A673 (cell line): ENCODE results near the gene ARHGEF7.

Experiments
- EZH2 ChIP-seq: fragments of 200-600 bp; sonication (generic); IDR thresholded peaks from 2 replicates; pipeline ENCODE4 v1.6.1; 2017; ENCODE audit warnings: borderline replicate concordance, low read depth, mild to moderate bottlenecking, mixed read lengths, antibody characterized with exemption, low read length; ENCODE audit not compliant: poor library complexity, severe bottlenecking
- TF ChIP-seq, protein P1 (sequence below): fragments of 300-800, 200-600 bp; sonication (generic); conservative IDR thresholded peaks from 2 replicates; pipeline ENCODE4 v1.5.1; 2017; ENCODE audit warnings: low read depth, mild to moderate bottlenecking, antibody characterized with exemption, low read length, moderate library complexity, mixed read lengths

DNA sequence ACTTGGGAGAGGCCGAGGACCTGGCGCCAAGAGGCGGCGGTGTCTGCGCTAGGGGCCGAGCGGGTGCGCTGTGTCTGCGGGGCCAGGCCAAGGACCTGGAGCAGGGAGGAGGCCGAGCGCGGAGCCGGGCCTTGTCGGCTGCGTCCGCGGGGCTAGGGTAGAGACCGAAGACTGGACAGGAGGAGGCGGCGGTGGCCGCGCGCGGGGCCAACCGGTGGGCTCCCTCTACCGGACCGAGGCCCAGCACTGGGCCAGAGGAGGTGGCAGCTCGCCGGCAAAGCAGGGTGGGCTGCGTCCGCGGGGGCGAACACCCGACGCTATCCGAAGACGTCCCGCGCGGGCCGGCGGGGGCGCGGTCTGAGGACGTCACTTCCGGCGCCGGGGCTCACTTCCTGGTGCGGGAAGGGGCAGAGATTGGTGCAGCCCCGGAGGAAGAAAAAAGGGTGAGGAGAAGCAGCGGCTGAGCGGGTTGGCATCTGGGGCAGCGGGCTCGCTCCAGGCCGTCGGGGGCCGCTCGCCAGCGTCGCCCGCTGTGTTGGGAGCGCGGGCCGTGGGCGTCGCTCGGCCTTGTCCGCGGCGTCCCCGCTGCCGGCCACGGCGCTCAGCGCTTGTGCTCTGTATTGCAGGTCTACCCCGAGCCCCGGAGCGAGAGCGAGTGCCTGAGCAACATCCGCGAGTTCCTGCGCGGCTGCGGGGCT, 38.3 kb downstream of the ARHGEF7 start:
- TF ChIP-seq, protein P1, sequence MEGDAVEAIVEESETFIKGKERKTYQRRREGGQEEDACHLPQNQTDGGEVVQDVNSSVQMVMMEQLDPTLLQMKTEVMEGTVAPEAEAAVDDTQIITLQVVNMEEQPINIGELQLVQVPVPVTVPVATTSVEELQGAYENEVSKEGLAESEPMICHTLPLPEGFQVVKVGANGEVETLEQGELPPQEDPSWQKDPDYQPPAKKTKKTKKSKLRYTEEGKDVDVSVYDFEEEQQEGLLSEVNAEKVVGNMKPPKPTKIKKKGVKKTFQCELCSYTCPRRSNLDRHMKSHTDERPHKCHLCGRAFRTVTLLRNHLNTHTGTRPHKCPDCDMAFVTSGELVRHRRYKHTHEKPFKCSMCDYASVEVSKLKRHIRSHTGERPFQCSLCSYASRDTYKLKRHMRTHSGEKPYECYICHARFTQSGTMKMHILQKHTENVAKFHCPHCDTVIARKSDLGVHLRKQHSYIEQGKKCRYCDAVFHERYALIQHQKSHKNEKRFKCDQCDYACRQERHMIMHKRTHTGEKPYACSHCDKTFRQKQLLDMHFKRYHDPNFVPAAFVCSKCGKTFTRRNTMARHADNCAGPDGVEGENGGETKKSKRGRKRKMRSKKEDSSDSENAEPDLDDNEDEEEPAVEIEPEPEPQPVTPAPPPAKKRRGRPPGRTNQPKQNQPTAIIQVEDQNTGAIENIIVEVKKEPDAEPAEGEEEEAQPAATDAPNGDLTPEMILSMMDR: no peak
- no peak for TF ChIP-seq EZH2
